MCF 10A (cell line): Measurements from ENCODE around the gene LITAF. TPM values are rescaled to one million over a fixed set of nuclear protein-coding genes. Genes with fewer than 3 reads are reported as not detected.

Experiments
- BruUV-seq: library from RNA; stranded (reverse); fragments of 400-500 nt; replicated peaks from 2 replicates; lab custom pipeline; 2021; lab: Mats Ljungman, UMichigan
- CTCF ChIA-PET: fragments of 300-600 bp; sonication (Branson Sonifier 250); formaldehyde crosslinking; extraction: SDS; loops from one replicate; lab custom pipeline; 2021; ENCODE audit warnings: antibody characterized with exemption, inconsistent platforms; lab: Yijun Ruan, JAX
- POLR2A ChIA-PET: fragments of 300-600, 350-650 bp; sonication (Branson Sonifier 250); formaldehyde crosslinking; extraction: SDS; loops from one replicate; lab custom pipeline; 2020; ENCODE audit warnings: antibody characterized with exemption, inconsistent platforms; lab: Yijun Ruan, JAX
- DNase-seq: peaks from one replicate; pipeline ENCODE4 v3.0.0-alpha.2; 2018; ENCODE audit not compliant: unreplicated experiment
- H3K27ac Mint-ChIP-seq: one replicate; pipeline ENCODE4 v1.8.0; 2022; ENCODE audit warnings: mild to moderate bottlenecking, low read depth, mixed read lengths; ENCODE audit not compliant: unreplicated experiment
- H3K27me3 Mint-ChIP-seq: one replicate; pipeline ENCODE4 v1.8.0; 2022; ENCODE audit warnings: mixed read lengths; ENCODE audit not compliant: insufficient read depth, unreplicated experiment
- H3K36me3 Mint-ChIP-seq: one replicate; pipeline ENCODE4 v1.8.0; 2022; ENCODE audit warnings: mild to moderate bottlenecking, moderate library complexity, mixed read lengths; ENCODE audit not compliant: insufficient read depth, unreplicated experiment
- H3K4me1 Mint-ChIP-seq: one replicate; pipeline ENCODE4 v1.8.0; 2022; ENCODE audit warnings: mixed read lengths; ENCODE audit not compliant: insufficient read depth, unreplicated experiment
- H3K4me3 Mint-ChIP-seq: one replicate; pipeline ENCODE4 v1.8.0; 2022; ENCODE audit warnings: mild to moderate bottlenecking, moderate library complexity, mixed read lengths; ENCODE audit not compliant: unreplicated experiment
- H3K9me3 Mint-ChIP-seq: one replicate; pipeline ENCODE4 v1.8.0; 2022; ENCODE audit warnings: mixed read lengths; ENCODE audit not compliant: unreplicated experiment
- CTCF ChIP-seq: fragments of 200-600 bp; IDR thresholded peaks from one replicate; pipeline ENCODE4 v1.8.0; 2022; ENCODE audit warnings: antibody characterized with exemption, mild to moderate bottlenecking; ENCODE audit not compliant: unreplicated experiment
- intact Hi-C: fragments of 100-400 bp; cut with micrococcal nuclease; formaldehyde crosslinking; loops from 2 replicates; pipeline ENCODE4 v1.14.1; 2022
- total RNA-seq: library from RNA; stranded (reverse); gene quantifications from 2 replicates; pipeline ENCODE4 v1.2.3, GENCODE V29; 2022

Gene LITAF
- total RNA-seq, 1 experiment from 2014 or later, result 120 TPM

- ChIA-PET POLR2A (no interaction called here), CTCF (interaction anchor here (0.8 kb wide), 1 partner anchor 18 kb away, joined by 3 read pairs; no protein-coding TSS in a partner anchor)
- Mint-ChIP-seq H3K27me3 (no peaks in the 10 kb centered on the region), H3K27ac (no peak overlapping the region), H3K9me3 (no peaks in the 10 kb centered on the region), H3K4me1 (peaks cover 21% of the 10 kb centered on the region), H3K36me3 (peaks cover 7% of the 10 kb centered on the region), H3K4me3 (no peak overlapping the region)
- intact Hi-C loops, result no loop called here
- no peak for DNase-seq
- BruUV-seq, result no TSS peak
- no peak for TF ChIP-seq CTCF
Observed at GRCh38 chr16:11624205-11624604, 37.5 kb upstream of the LITAF start.

GRCh38 chr16:11621920-11622651 is 35.4 kb upstream of the LITAF start:
- Mint-ChIP-seq H3K4me3 (no peak overlapping the region), H3K9me3 (no peaks in the 10 kb centered on the region), H3K27ac (no peak overlapping the region), H3K4me1 (peaks cover 9% of the 10 kb centered on the region), H3K36me3 (peaks cover 7% of the 10 kb centered on the region), H3K27me3 (no peaks in the 10 kb centered on the region)
- CTCF ChIA-PET, result interaction anchor here (0.8 to 1.1 kb wide), 4 partner anchors 8 to 196 kb away, joined by 3 to 7 read pairs (median 3); no protein-coding TSS in a partner anchor
- intact Hi-C loops, result no loop called here
- DNase-seq, result no peak
- no peak for TF ChIP-seq CTCF
- POLR2A ChIA-PET, result interaction anchor here (0.9 to 1.4 kb wide), 2 partner anchors 9 to 37 kb away, joined by 3 read pairs; no protein-coding TSS in a partner anchor
- BruUV-seq, result no TSS peak

- no peak for DNase-seq
- intact Hi-C loops, result no loop called here
- no peaks in the 10 kb centered on the region for H3K27me3 Mint-ChIP-seq
- peaks cover 4% of the 10 kb centered on the region for H3K4me1 Mint-ChIP-seq
- H3K27ac Mint-ChIP-seq, result no peak overlapping the region
- H3K36me3 Mint-ChIP-seq, result peaks cover 7% of the 10 kb centered on the region
- CTCF ChIA-PET, result interaction anchor here (0.8 to 1.1 kb wide), 4 partner anchors 9 to 196 kb away, joined by 3 to 7 read pairs (median 3); no protein-coding TSS in a partner anchor
- TF ChIP-seq CTCF, result no peak
- POLR2A ChIA-PET, result interaction anchor here (0.6 to 1.4 kb wide), 3 partner anchors 8 to 71 kb away, joined by 3 to 4 read pairs (median 3); no protein-coding TSS in a partner anchor
- H3K4me3 Mint-ChIP-seq, result no peak overlapping the region
- no TSS peak for BruUV-seq
- no peaks in the 10 kb centered on the region for H3K9me3 Mint-ChIP-seq
Observed at GRCh38 chr16:11621539-11621919, 34.8 kb upstream of the LITAF start.

GRCh38 chr16:11620243-11621003 is 33.7 kb upstream of the LITAF start:
- BruUV-seq, result no TSS peak
- Mint-ChIP-seq H3K27me3 (no peaks in the 10 kb centered on the region), H3K27ac (no peak overlapping the region), H3K36me3 (no peaks in the 10 kb centered on the region), H3K4me1 (peaks cover 4% of the 10 kb centered on the region), H3K9me3 (no peaks in the 10 kb centered on the region), H3K4me3 (no peak overlapping the region)
- POLR2A ChIA-PET, result no interaction called here
- intact Hi-C loops, result no loop called here
- CTCF ChIA-PET, result no interaction called here
- TF ChIP-seq CTCF, result no peak
- no peak for DNase-seq
